ENCODE results near the gene ARL6IP6. TPM values are rescaled to one million over a fixed set of nuclear protein-coding genes. Genes with fewer than 3 reads are reported as not detected.

The ARL6IP6 gene
- total RNA-seq, 4 donors from 2014 or later: 12.6 to 25.9 (median 19.0) TPM

GRCh38 chr2:152796941-152797340 lies 78.5 kb downstream of the ARL6IP6 start:
- no peak for DNase-seq (ENCODE audit: low spot score)
- TF ChIP-seq CTCF (IDR thresholded peaks at IDR 0.05): no peak
- ATAC-seq (ENCODE audit: low FRiP score): no peak

GRCh38 chr2:152804687-152805408 lies 86.4 kb downstream of the ARL6IP6 start:
- ATAC-seq (ENCODE audit: low FRiP score): no peak
- TF ChIP-seq CTCF (IDR thresholded peaks at IDR 0.05): no peak
- no peak for DNase-seq (ENCODE audit: low spot score)

GRCh38 chr2:152811916-152812315 lies 93.5 kb downstream of the ARL6IP6 start:
- ATAC-seq (ENCODE audit: low FRiP score) (no peak), DNase-seq (ENCODE audit: low spot score) (no peak)
- TF ChIP-seq CTCF (IDR thresholded peaks at IDR 0.05): no peak

Other genes with a start within 250 kb of the ARL6IP6 start
- 100 to 1,000 TPM in 1 of 4 donors, 10 to 100 TPM in 3; 69.0 to 125 (median 81.7) TPM for gene PRPF40A, start 1.2 kb upstream of the ARL6IP6 start, total RNA-seq

Data from omental fat pad (tissue), 4 donors.